PFSK-1 (cell line): ENCODE results near the gene GIMAP5.

ENCODE experiments used
- POLR2AphosphoS5 ChIP-seq: IDR thresholded peaks from 2 replicates; pipeline ENCODE4 v1.6.1; 2012; ENCODE audit warnings: low read depth, mild to moderate bottlenecking, control low read depth, low read length, moderate library complexity
- TAF1 ChIP-seq: IDR thresholded peaks from 2 replicates; pipeline ENCODE4 v1.6.1; 2012; ENCODE audit warnings: low read length, control low read depth, borderline replicate concordance; ENCODE audit not compliant: insufficient read depth

- TF ChIP-seq TAF1: no peak
- no peak for TF ChIP-seq POLR2AphosphoS5
Observed at GRCh38 chr7:150719960-150720891, 17.0 kb upstream of the GIMAP5 start.
